GM12875 (cell line): Measurements from ENCODE around the gene RBM20.
"Not testable (repeated sequence)": the region's sequence is repeated elsewhere in the genome, so short reads cannot be mapped to it uniquely, and the experiment has no call there.

Experiments used
- H3K4me3 ChIP-seq: one replicate; pipeline ENCODE4 v1.5.1; 2011; ENCODE audit warnings: low read depth, low read length, control low read depth
- CTCF ChIP-seq: IDR thresholded peaks from 2 replicates; pipeline ENCODE4 v1.5.1; 2011; ENCODE audit warnings: low read depth, mild to moderate bottlenecking, control low read depth, inconsistent platforms, low read length, moderate library complexity, borderline replicate concordance; ENCODE audit not compliant: insufficient read depth

The RBM20 gene

GRCh38 chr10:110636572-110636931, 7.6 kb upstream of the RBM20 start:
- H3K4me3 ChIP-seq, result no peak overlapping the region
- no peak for TF ChIP-seq CTCF

- no peak for TF ChIP-seq CTCF
- no peak overlapping the region for H3K4me3 ChIP-seq
Measured at GRCh38 chr10:110636932-110637557, 7.1 kb upstream of the RBM20 start.

GRCh38 chr10:110637558-110638053, 6.5 kb upstream of the RBM20 start:
- TF ChIP-seq CTCF, result no peak
- no peak overlapping the region for H3K4me3 ChIP-seq

GRCh38 chr10:110638319-110638718, 5.8 kb upstream of the RBM20 start:
- no peak for TF ChIP-seq CTCF
- no peak overlapping the region for H3K4me3 ChIP-seq

GRCh38 chr10:110639046-110639445, 5.1 kb upstream of the RBM20 start:
- H3K4me3 ChIP-seq, result not testable (repeated sequence)

- not testable (repeated sequence) for H3K4me3 ChIP-seq
Measured at GRCh38 chr10:110639858-110640257, 4.3 kb upstream of the RBM20 start.

GRCh38 chr10:110641256-110641655, 2.9 kb upstream of the RBM20 start:
- no peak for TF ChIP-seq CTCF
- no peak overlapping the region for H3K4me3 ChIP-seq

GRCh38 chr10:110642204-110643034, 1.7 kb upstream of the RBM20 start:
- H3K4me3 ChIP-seq, result no peak overlapping the region
- TF ChIP-seq CTCF, result no peak
